ENCODE data around the gene DOP1B.

The DOP1B gene

GRCh38 chr21:36171741-36172331, 15.2 kb downstream of the DOP1B start:
- DNase-seq (ENCODE audit: extremely low read depth, insufficient read length), result no peak
- Histone ChIP-seq H3K36me3 (ENCODE audit: control insufficient read depth, insufficient read depth, low read length) (no peaks in the 10 kb centered on the region), H3K4me3 (replicated peaks; ENCODE audit: low read depth, low read length) (no peak overlapping the region), H3K27me3 (replicated peaks; ENCODE audit: control insufficient read depth, insufficient read depth, low read length) (no peaks in the 10 kb centered on the region)
- no peak for TF ChIP-seq CTCF (IDR thresholded peaks at IDR 0.05; ENCODE audit: insufficient read depth, low read length, poor library complexity, severe bottlenecking)

- Histone ChIP-seq H3K36me3 (ENCODE audit: control insufficient read depth, insufficient read depth, low read length) (no peaks in the 10 kb centered on the region), H3K27me3 (replicated peaks; ENCODE audit: control insufficient read depth, insufficient read depth, low read length) (no peaks in the 10 kb centered on the region), H3K4me3 (replicated peaks; ENCODE audit: low read depth, low read length) (no peak overlapping the region)
- DNase-seq (ENCODE audit: extremely low read depth, insufficient read length), result no peak
- no peak for TF ChIP-seq CTCF (IDR thresholded peaks at IDR 0.05; ENCODE audit: insufficient read depth, low read length, poor library complexity, severe bottlenecking)
These were observed 18.2 kb downstream of the DOP1B start for GRCh38 chr21:36174780-36175179.

GRCh38 chr21:36175771-36176565, 19.3 kb downstream of the DOP1B start:
- no peak overlapping the region for H3K4me3 ChIP-seq (replicated peaks; ENCODE audit: low read depth, low read length)
- no peak for DNase-seq (ENCODE audit: extremely low read depth, insufficient read length)
- no peaks in the 10 kb centered on the region for H3K27me3 ChIP-seq (replicated peaks; ENCODE audit: control insufficient read depth, insufficient read depth, low read length)
- no peaks in the 10 kb centered on the region for H3K36me3 ChIP-seq (ENCODE audit: control insufficient read depth, insufficient read depth, low read length)
- TF ChIP-seq CTCF (IDR thresholded peaks at IDR 0.05; ENCODE audit: insufficient read depth, low read length, poor library complexity, severe bottlenecking), result no peak

GRCh38 chr21:36178349-36178748, 21.7 kb downstream of the DOP1B start:
- no peak overlapping the region for H3K4me3 ChIP-seq (replicated peaks; ENCODE audit: low read depth, low read length)
- H3K36me3 ChIP-seq (ENCODE audit: control insufficient read depth, insufficient read depth, low read length), result no peaks in the 10 kb centered on the region
- no peak for TF ChIP-seq CTCF (IDR thresholded peaks at IDR 0.05; ENCODE audit: insufficient read depth, low read length, poor library complexity, severe bottlenecking)
- DNase-seq (ENCODE audit: extremely low read depth, insufficient read length), result no peak
- H3K27me3 ChIP-seq (replicated peaks; ENCODE audit: control insufficient read depth, insufficient read depth, low read length), result no peaks in the 10 kb centered on the region

- Histone ChIP-seq H3K4me3 (replicated peaks; ENCODE audit: low read depth, low read length) (no peak overlapping the region), H3K27me3 (replicated peaks; ENCODE audit: control insufficient read depth, insufficient read depth, low read length) (no peaks in the 10 kb centered on the region), H3K36me3 (ENCODE audit: control insufficient read depth, insufficient read depth, low read length) (no peaks in the 10 kb centered on the region)
- TF ChIP-seq CTCF (IDR thresholded peaks at IDR 0.05; ENCODE audit: insufficient read depth, low read length, poor library complexity, severe bottlenecking), result no peak
- DNase-seq (ENCODE audit: extremely low read depth, insufficient read length), result no peak
These were observed 22.5 kb downstream of the DOP1B start for GRCh38 chr21:36179145-36179544.
